Measurements from ENCODE around the gene CWC27. TPM values are rescaled to one million over a fixed set of nuclear protein-coding genes. Genes with fewer than 3 reads are reported as not detected.
"Not testable (repeated sequence)": the region's sequence is repeated elsewhere in the genome, so short reads cannot be mapped to it uniquely, and the experiment has no call there.

CWC27 gene
- total RNA-seq, 2 experiments from 2014 or later: 31.4 to 33.7 TPM

- peaks cover 24% of the 10 kb centered on the region for H3K9me3 Mint-ChIP-seq
- no peaks in the 10 kb centered on the region for H3K4me1 Mint-ChIP-seq (ENCODE audit: low read depth)
- H3K4me3 Mint-ChIP-seq: no peak overlapping the region
- intact Hi-C loops (cut with micrococcal nuclease): no loop called here
- no peak overlapping the region for H3K27ac Mint-ChIP-seq
- ChIA-PET CTCF (no interaction called here), POLR2A (no interaction called here)
- H3K36me3 Mint-ChIP-seq: peaks cover 46% of the 10 kb centered on the region
- no peak for DNase-seq
- no peaks in the 10 kb centered on the region for H3K27me3 Mint-ChIP-seq
Observed at GRCh38 chr5:64900618-64901017, 131.9 kb downstream of the CWC27 start.

- POLR2A ChIA-PET; H3K4me1 Mint-ChIP-seq (ENCODE audit: low read depth); H3K27me3 Mint-ChIP-seq; H3K4me3 Mint-ChIP-seq; H3K27ac Mint-ChIP-seq; intact Hi-C loops (cut with micrococcal nuclease); DNase-seq; CTCF ChIA-PET: not testable (repeated sequence)
- Mint-ChIP-seq H3K9me3 (peaks cover 21% of the 10 kb centered on the region), H3K36me3 (peaks cover 57% of the 10 kb centered on the region)
Observed at GRCh38 chr5:64907399-64907798, 138.7 kb downstream of the CWC27 start.

- DNase-seq: no peak
- ChIA-PET CTCF (no interaction called here), POLR2A (no interaction called here)
- Mint-ChIP-seq H3K9me3 (peaks cover 17% of the 10 kb centered on the region), H3K4me1 (ENCODE audit: low read depth) (no peaks in the 10 kb centered on the region), H3K27ac (no peak overlapping the region), H3K4me3 (no peak overlapping the region), H3K36me3 (peaks cover 45% of the 10 kb centered on the region), H3K27me3 (no peaks in the 10 kb centered on the region)
- intact Hi-C loops (cut with micrococcal nuclease): no loop called here
Observed at GRCh38 chr5:64914396-64914795, 145.7 kb downstream of the CWC27 start.

GRCh38 chr5:64918083-64918482 is 149.4 kb downstream of the CWC27 start:
- no peak for DNase-seq
- Mint-ChIP-seq H3K27me3 (no peaks in the 10 kb centered on the region), H3K36me3 (peaks cover 60% of the 10 kb centered on the region), H3K9me3 (peaks cover 39% of the 10 kb centered on the region), H3K4me3 (no peak overlapping the region), H3K4me1 (ENCODE audit: low read depth) (no peaks in the 10 kb centered on the region), H3K27ac (no peak overlapping the region)
- ChIA-PET CTCF (no interaction called here), POLR2A (no interaction called here)
- intact Hi-C loops (cut with micrococcal nuclease): no loop called here

GRCh38 chr5:64921386-64921785 is 152.7 kb downstream of the CWC27 start:
- peaks cover 57% of the 10 kb centered on the region for H3K36me3 Mint-ChIP-seq

GRCh38 chr5:64923151-64923685 is 154.5 kb downstream of the CWC27 start:
- ChIA-PET CTCF (no interaction called here), POLR2A (no interaction called here)
- no peak overlapping the region for H3K4me3 Mint-ChIP-seq
- DNase-seq: no peak
- no peaks in the 10 kb centered on the region for H3K4me1 Mint-ChIP-seq (ENCODE audit: low read depth)
- peaks cover 49% of the 10 kb centered on the region for H3K36me3 Mint-ChIP-seq
- peaks cover 25% of the 10 kb centered on the region for H3K9me3 Mint-ChIP-seq
- intact Hi-C loops (cut with micrococcal nuclease): no loop called here
- H3K27ac Mint-ChIP-seq: no peak overlapping the region
- no peaks in the 10 kb centered on the region for H3K27me3 Mint-ChIP-seq

More at GRCh38 chr5:64921386-64921785, 152.7 kb downstream of the CWC27 start:
- ChIA-PET CTCF (no interaction called here), POLR2A (no interaction called here)
- intact Hi-C loops (cut with micrococcal nuclease): no loop called here
- Mint-ChIP-seq H3K4me1 (ENCODE audit: low read depth) (no peaks in the 10 kb centered on the region), H3K27me3 (no peaks in the 10 kb centered on the region), H3K4me3 (no peak overlapping the region), H3K9me3 (peaks cover 38% of the 10 kb centered on the region), H3K27ac (no peak overlapping the region)
- no peak for DNase-seq

GRCh38 chr5:64925123-64925522 is 156.4 kb downstream of the CWC27 start:
- ChIA-PET POLR2A (no interaction called here), CTCF (no interaction called here)
- Mint-ChIP-seq H3K27me3 (no peaks in the 10 kb centered on the region), H3K27ac (no peak overlapping the region), H3K4me3 (no peak overlapping the region), H3K4me1 (ENCODE audit: low read depth) (no peaks in the 10 kb centered on the region), H3K9me3 (peaks cover 16% of the 10 kb centered on the region), H3K36me3 (peaks cover 52% of the 10 kb centered on the region)
- intact Hi-C loops (cut with micrococcal nuclease): no loop called here
- no peak for DNase-seq

GRCh38 chr5:64929833-64930232 is 161.1 kb downstream of the CWC27 start:
- POLR2A ChIA-PET: no interaction called here
- no peak overlapping the region for H3K27ac Mint-ChIP-seq

DNA sequence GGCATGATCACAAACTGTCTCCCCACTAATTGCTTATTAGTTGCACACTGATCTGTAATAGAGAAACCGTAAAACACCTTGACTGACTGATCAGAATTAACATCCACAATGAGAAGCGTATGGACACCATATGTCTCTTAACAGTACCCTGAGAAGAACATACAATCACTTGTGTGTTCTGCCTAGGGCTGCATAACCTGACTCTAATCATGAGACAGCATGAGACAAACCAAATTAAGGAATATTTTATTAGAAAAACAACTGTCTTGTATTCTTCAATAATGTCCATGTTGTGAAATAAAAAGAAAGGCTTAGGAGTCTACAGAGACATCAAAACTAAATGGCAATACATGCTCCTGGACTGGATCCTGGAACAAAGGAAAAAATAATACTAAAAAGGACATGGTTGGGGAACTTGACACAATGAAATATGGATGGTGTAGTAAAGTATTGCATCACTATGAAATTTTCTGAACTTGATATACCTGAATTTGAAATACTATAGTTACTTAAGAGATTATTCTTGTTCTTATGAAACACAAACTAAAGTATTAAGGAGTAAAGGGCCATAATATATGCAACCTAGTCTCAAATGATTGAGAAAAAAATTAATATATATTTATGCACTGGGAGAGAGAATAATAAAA is 162.1 kb downstream of the CWC27 start:
- Mint-ChIP-seq H3K27ac (no peak overlapping the region), H3K9me3 (peaks cover 8% of the 10 kb centered on the region), H3K36me3 (peaks cover 39% of the 10 kb centered on the region), H3K4me1 (ENCODE audit: low read depth) (no peaks in the 10 kb centered on the region), H3K4me3 (no peak overlapping the region), H3K27me3 (no peaks in the 10 kb centered on the region)
- ChIA-PET POLR2A (no interaction called here), CTCF (no interaction called here)
- intact Hi-C loops (cut with micrococcal nuclease): no loop called here
- no peak for DNase-seq

More at GRCh38 chr5:64929833-64930232, 161.1 kb downstream of the CWC27 start:
- Mint-ChIP-seq H3K36me3 (peaks cover 36% of the 10 kb centered on the region), H3K4me1 (ENCODE audit: low read depth) (no peaks in the 10 kb centered on the region), H3K27me3 (no peaks in the 10 kb centered on the region), H3K4me3 (no peak overlapping the region), H3K9me3 (peaks cover 6% of the 10 kb centered on the region)
- CTCF ChIA-PET: no interaction called here
- intact Hi-C loops (cut with micrococcal nuclease): no loop called here
- DNase-seq: no peak

- H3K27ac Mint-ChIP-seq; CTCF ChIA-PET; intact Hi-C loops (cut with micrococcal nuclease); H3K4me3 Mint-ChIP-seq; DNase-seq; H3K4me1 Mint-ChIP-seq (ENCODE audit: low read depth); POLR2A ChIA-PET; H3K27me3 Mint-ChIP-seq: not testable (repeated sequence)
- Mint-ChIP-seq H3K36me3 (peaks cover 30% of the 10 kb centered on the region), H3K9me3 (peaks cover 24% of the 10 kb centered on the region)
Observed at GRCh38 chr5:64939422-64939771, 170.7 kb downstream of the CWC27 start.

- no peak overlapping the region for H3K27ac Mint-ChIP-seq
- no peaks in the 10 kb centered on the region for H3K4me1 Mint-ChIP-seq (ENCODE audit: low read depth)
- peaks cover 27% of the 10 kb centered on the region for H3K36me3 Mint-ChIP-seq
- H3K9me3 Mint-ChIP-seq: peaks cover 24% of the 10 kb centered on the region
- no peaks in the 10 kb centered on the region for H3K27me3 Mint-ChIP-seq
- no peak overlapping the region for H3K4me3 Mint-ChIP-seq
- CTCF ChIA-PET: no interaction called here
- intact Hi-C loops (cut with micrococcal nuclease): no loop called here
- POLR2A ChIA-PET: no interaction called here
- no peak for DNase-seq
Observed at GRCh38 chr5:64939772-64940510, 171.2 kb downstream of the CWC27 start.

- H3K9me3 Mint-ChIP-seq: peaks cover 5% of the 10 kb centered on the region
- H3K27ac Mint-ChIP-seq: no peak overlapping the region
- H3K4me3 Mint-ChIP-seq: no peak overlapping the region
- H3K36me3 Mint-ChIP-seq: peaks cover 8% of the 10 kb centered on the region
- ChIA-PET POLR2A (no interaction called here), CTCF (no interaction called here)
- no peak for DNase-seq
- H3K27me3 Mint-ChIP-seq: no peaks in the 10 kb centered on the region
- intact Hi-C loops (cut with micrococcal nuclease): no loop called here
- no peaks in the 10 kb centered on the region for H3K4me1 Mint-ChIP-seq (ENCODE audit: low read depth)
Observed at GRCh38 chr5:64942460-64942859, 173.7 kb downstream of the CWC27 start.

GRCh38 chr5:64944868-64945267 is 176.1 kb downstream of the CWC27 start:
- H3K36me3 Mint-ChIP-seq: no peaks in the 10 kb centered on the region
- intact Hi-C loops (cut with micrococcal nuclease): no loop called here
- no peaks in the 10 kb centered on the region for H3K9me3 Mint-ChIP-seq
- H3K27ac Mint-ChIP-seq: no peak overlapping the region
- POLR2A ChIA-PET: no interaction called here
- no peak for DNase-seq
- no peaks in the 10 kb centered on the region for H3K27me3 Mint-ChIP-seq
- no peaks in the 10 kb centered on the region for H3K4me1 Mint-ChIP-seq (ENCODE audit: low read depth)
- H3K4me3 Mint-ChIP-seq: no peak overlapping the region
- CTCF ChIA-PET: no interaction called here

Data from activated CD4-positive, alpha-beta memory T cell treated with anti-CD3 and anti-CD28 coated beads for 36 hours (primary cell).